Naive thymus-derived CD4-positive, alpha-beta T cell (primary cell): ENCODE results near the gene SNX9. TPM values are rescaled to one million over a fixed set of nuclear protein-coding genes. Genes with fewer than 3 reads are reported as not detected.
A peak's percentile ranks its signal among the peaks of the same experiment; 100 is the strongest.
"Not testable (repeated sequence)": the region's sequence is repeated elsewhere in the genome, so short reads cannot be mapped to it uniquely, and the experiment has no call there.

Source experiments
- ATAC-seq: fragments of 150-1000 bp; cut with Tn5 transposase; 2 replicates; pipeline ENCODE4 v1.10.0; 2021; ENCODE audit warnings: mild to moderate bottlenecking, moderate library complexity
- CTCF ChIA-PET: fragments of 350-600 bp; sonication (Branson Sonifier 250); formaldehyde crosslinking; loops from one replicate; lab custom pipeline; 2021; ENCODE audit warnings: antibody characterized with exemption; lab: Charles Lee
- POLR2A ChIA-PET: fragments of 350-600 bp; sonication (Branson Sonifier 250); formaldehyde crosslinking; loops from one replicate; lab custom pipeline; 2021; ENCODE audit warnings: antibody characterized with exemption, inconsistent platforms; lab: Charles Lee
- DNase-seq, 9 donors: peaks; one replicate each; pipeline versions ENCODE4 v3.0.0 to v3.0.0-alpha.2; 2020 to 2022; ENCODE audit warnings: mixed read lengths in 1 of 9
- H3K27ac ChIP-seq: one replicate; pipeline ENCODE4 v1.7.0; 2013; ENCODE audit warnings: mild to moderate bottlenecking, low read depth, low read length, moderate library complexity
- H3K27me3 ChIP-seq, 2 donors: one replicate each; pipeline ENCODE4 v1.7.0; 2013; ENCODE audit warnings: low read length in 2 of 2, mild to moderate bottlenecking in 2 of 2, moderate library complexity in 2 of 2; ENCODE audit not compliant: control insufficient read depth in 2 of 2, insufficient read depth in 2 of 2
- H3K36me3 ChIP-seq, 3 experiments: 1 replicate in 2 of 3; 2 replicates in 1 of 3; pipeline ENCODE4 v1.7.0; 2013; ENCODE audit warnings: low read length in 3 of 3, mild to moderate bottlenecking in 3 of 3, moderate library complexity in 1 of 3; ENCODE audit not compliant: insufficient read depth in 3 of 3, control insufficient read depth in 2 of 3
- H3K4me1 ChIP-seq, 2 donors: one replicate each; pipeline ENCODE4 v1.7.0; 2013; ENCODE audit warnings: low read length in 2 of 2, mild to moderate bottlenecking in 2 of 2, moderate library complexity in 1 of 2; ENCODE audit not compliant: control insufficient read depth in 2 of 2, insufficient read depth in 2 of 2
- H3K4me3 ChIP-seq: 2 replicates; pipeline ENCODE4 v1.7.0; 2013; ENCODE audit warnings: mild to moderate bottlenecking, low read length
- H3K9me3 ChIP-seq, 3 experiments: 1 replicate in 2 of 3; 2 replicates in 1 of 3; pipeline ENCODE4 v1.7.0; 2013; ENCODE audit warnings: low read length in 3 of 3; ENCODE audit not compliant: control insufficient read depth in 2 of 3
- H3K27ac Mint-ChIP-seq, 9 donors: one replicate each; pipeline ENCODE4 v1.8.0; 2020 to 2022; ENCODE audit warnings: mixed read lengths in 9 of 9, mild to moderate bottlenecking in 8 of 9, moderate library complexity in 5 of 9, inconsistent platforms in 2 of 9
- H3K27me3 Mint-ChIP-seq, 5 donors: one replicate each; pipeline ENCODE4 v1.8.0; 2021 to 2022; ENCODE audit warnings: mixed read lengths in 5 of 5, mild to moderate bottlenecking in 1 of 5
- H3K36me3 Mint-ChIP-seq, 5 donors: one replicate each; pipeline ENCODE4 v1.8.0; 2020 to 2022; ENCODE audit warnings: mixed read lengths in 5 of 5, mild to moderate bottlenecking in 3 of 5, inconsistent platforms in 1 of 5
- H3K4me1 Mint-ChIP-seq, 7 donors: one replicate each; pipeline ENCODE4 v1.8.0; 2020 to 2022; ENCODE audit warnings: mixed read lengths in 7 of 7, mild to moderate bottlenecking in 3 of 7, inconsistent platforms in 1 of 7
- H3K4me3 Mint-ChIP-seq, 10 donors: one replicate each; pipeline ENCODE4 v1.8.0; 2020 to 2022; ENCODE audit warnings: mild to moderate bottlenecking in 10 of 10, mixed read lengths in 10 of 10, moderate library complexity in 6 of 10, inconsistent platforms in 2 of 10
- H3K9me3 Mint-ChIP-seq, 11 donors: one replicate each; pipeline ENCODE4 v1.8.0; 2020 to 2022; ENCODE audit warnings: mixed read lengths in 11 of 11, mild to moderate bottlenecking in 4 of 11, inconsistent platforms in 1 of 11, moderate library complexity in 1 of 11
- intact Hi-C, 2 donors: fragments of 100-400 bp; cut with micrococcal nuclease; formaldehyde crosslinking; loops; one replicate each; pipeline ENCODE4 v1.15.1; 2023
- polyA plus RNA-seq, 2 donors: library from polyadenylated mRNA; unstranded; fragments of 300-500 nt; fragmentation: Illumina TruSeq; gene quantifications; one replicate each; pipeline ENCODE4 v1.2.3, GENCODE V29; 2021
- total RNA-seq, 6 experiments: library from RNA in 5 of 6; stranded (reverse) in 5 of 6; gene quantifications; 1 replicate in 5 of 6; 2 replicates in 1 of 6; pipeline ENCODE4 v1.2.3 and lab custom pipeline; 2021 to 2026

SNX9 gene
- total and polyA plus RNA-seq, 7 experiments from 2014 or later, result 13.4 to 51.5 (median 36.4) TPM

DNA sequence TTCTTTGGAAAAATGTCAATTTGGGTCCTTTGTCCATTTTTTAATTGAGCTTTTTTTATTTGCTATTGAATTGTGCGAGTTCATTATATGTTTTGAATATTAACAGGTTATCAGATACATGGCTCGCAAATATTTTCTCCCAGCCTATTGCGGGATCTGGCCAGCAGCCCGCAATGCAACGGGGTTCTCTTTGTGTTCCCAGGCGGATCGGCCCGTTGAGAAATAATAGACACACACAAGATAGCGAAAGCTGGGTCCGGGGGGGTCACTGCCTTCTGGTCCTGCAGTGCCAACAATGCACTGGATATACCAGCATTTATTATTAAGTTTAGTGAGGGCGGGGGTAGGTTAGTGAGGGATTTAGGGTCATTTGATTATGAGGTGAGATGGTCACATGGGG is 77.2 kb downstream of the SNX9 start:
- peak overlapping the region in 1 of 9 donors; percentile 54 for H3K27ac Mint-ChIP-seq
- H3K27me3 ChIP-seq, DNase-seq, H3K4me1 ChIP-seq, CTCF ChIA-PET, ATAC-seq, H3K27me3 Mint-ChIP-seq, H3K27ac ChIP-seq, intact Hi-C loops, H3K4me3 Mint-ChIP-seq, H3K9me3 ChIP-seq, H3K4me3 ChIP-seq, POLR2A ChIA-PET, H3K9me3 Mint-ChIP-seq: not testable (repeated sequence)
- H3K4me1 Mint-ChIP-seq, result peaks cover 0 to 35% (median 19%) of the 10 kb centered on the region in 7 donors
- peaks cover 0 to 60% (median 0%) of the 10 kb centered on the region in 3 experiments for H3K36me3 ChIP-seq
- peaks cover 4 to 44% (median 20%) of the 10 kb centered on the region in 5 donors for H3K36me3 Mint-ChIP-seq

DNA sequence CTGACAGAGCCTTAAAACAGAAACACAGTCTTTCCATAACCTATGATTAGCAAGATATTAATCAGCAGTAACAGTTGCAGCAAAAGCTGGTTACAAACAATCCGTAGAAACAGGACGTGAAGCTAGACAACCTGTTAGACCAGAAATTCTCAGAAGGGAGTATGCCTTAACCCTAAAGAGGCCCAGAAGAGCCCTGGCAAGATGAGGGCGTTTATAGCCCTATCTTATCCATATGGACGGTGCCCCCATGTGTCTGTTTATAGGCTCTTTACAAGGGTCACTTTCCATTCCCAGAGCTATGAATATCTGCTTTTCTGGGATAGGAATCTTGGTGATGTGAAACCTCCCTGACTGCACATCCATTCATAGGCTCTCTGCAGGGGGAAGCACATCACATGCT is 77.7 kb downstream of the SNX9 start:
- H3K27me3 Mint-ChIP-seq, POLR2A ChIA-PET, DNase-seq, CTCF ChIA-PET, H3K4me3 Mint-ChIP-seq, H3K9me3 Mint-ChIP-seq, H3K9me3 ChIP-seq, H3K4me3 ChIP-seq, H3K27ac ChIP-seq, intact Hi-C loops, ATAC-seq, H3K4me1 ChIP-seq, H3K27me3 ChIP-seq: not testable (repeated sequence)
- Mint-ChIP-seq H3K27ac (peak overlapping the region in 2 of 9 donors; percentile 18 to 41), H3K36me3 (peaks cover 4 to 44% (median 20%) of the 10 kb centered on the region in 5 donors), H3K4me1 (peaks cover 0 to 31% (median 19%) of the 10 kb centered on the region in 7 donors)
- H3K36me3 ChIP-seq, result peaks cover 0 to 65% (median 0%) of the 10 kb centered on the region in 3 experiments

GRCh38 chr6:157904999-157905398 is 82.0 kb downstream of the SNX9 start:
- H3K27ac ChIP-seq, result no peak overlapping the region
- H3K27ac Mint-ChIP-seq, result peak overlapping the region in 3 of 9 donors; percentile 33 to 53 (median 40)
- H3K9me3 Mint-ChIP-seq, result no peaks in the 10 kb centered on the region
- DNase-seq, result no peak
- no peaks in the 10 kb centered on the region for H3K27me3 ChIP-seq
- H3K4me3 Mint-ChIP-seq, result no peak overlapping the region
- H3K36me3 Mint-ChIP-seq, result peaks cover 15 to 53% (median 36%) of the 10 kb centered on the region in 5 donors
- no peak for ATAC-seq
- intact Hi-C loops, result no loop called here
- POLR2A ChIA-PET, result interaction anchor here (0.7 kb wide), 1 partner anchor 681 kb away, joined by 4 read pairs; no protein-coding TSS in a partner anchor
- H3K4me3 ChIP-seq, result no peak overlapping the region
- no peaks in the 10 kb centered on the region for H3K4me1 ChIP-seq
- peaks cover 4 to 27% (median 16%) of the 10 kb centered on the region in 7 donors for H3K4me1 Mint-ChIP-seq
- CTCF ChIA-PET, result no interaction called here
- no peaks in the 10 kb centered on the region for H3K9me3 ChIP-seq
- no peaks in the 10 kb centered on the region for H3K27me3 Mint-ChIP-seq
- peaks cover 0 to 63% (median 5%) of the 10 kb centered on the region in 3 experiments for H3K36me3 ChIP-seq

GRCh38 chr6:157905590-157906342 is 82.7 kb downstream of the SNX9 start:
- H3K4me1 Mint-ChIP-seq, result peaks cover 1 to 24% (median 13%) of the 10 kb centered on the region in 7 donors
- peak overlapping the region in 2 of 9 donors; percentile 19 to 49 for H3K27ac Mint-ChIP-seq
- H3K36me3 ChIP-seq, result peaks cover 0 to 67% (median 6%) of the 10 kb centered on the region in 3 experiments

DNA sequence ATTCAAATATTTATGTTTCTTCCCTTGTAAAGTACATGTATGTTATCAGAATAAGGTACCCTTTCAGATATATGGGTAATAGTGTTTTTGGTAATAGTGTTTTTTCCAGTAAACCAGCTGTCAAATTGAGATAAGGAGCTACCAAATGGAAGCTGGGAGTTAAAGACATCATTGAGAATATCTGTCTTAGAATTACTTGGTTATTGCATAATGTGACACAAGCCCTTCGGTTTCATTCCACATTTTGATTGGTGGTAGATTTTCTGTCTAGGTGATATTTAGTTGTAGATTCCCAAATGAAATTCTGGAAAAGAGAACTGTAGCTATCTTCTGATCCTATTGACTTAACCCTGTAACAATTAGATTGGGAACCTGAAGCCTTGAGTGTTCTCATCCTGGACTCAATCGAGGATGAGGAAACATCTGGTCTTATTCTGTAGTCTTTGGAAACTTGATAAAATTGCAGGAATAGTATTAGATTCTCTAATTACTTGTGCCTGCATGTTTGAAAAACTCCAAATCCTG is 83.6 kb downstream of the SNX9 start:
- H3K36me3 ChIP-seq, result peaks cover 0 to 75% (median 6%) of the 10 kb centered on the region in 3 experiments
- Mint-ChIP-seq H3K36me3 (peaks cover 16 to 54% (median 44%) of the 10 kb centered on the region in 5 donors), H3K4me3 (no peak overlapping the region), H3K4me1 (peaks cover 3 to 19% (median 13%) of the 10 kb centered on the region in 7 donors), H3K9me3 (no peaks in the 10 kb centered on the region), H3K27me3 (no peaks in the 10 kb centered on the region), H3K27ac (peak overlapping the region in 4 of 9 donors; percentile 2 to 62 (median 42))
- ATAC-seq, result no peak
- DNase-seq, result no peak
- intact Hi-C loops, result no loop called here
- ChIA-PET CTCF (interaction anchor here (0.6 to 1.2 kb wide), 5 partner anchors 18 to 1680 kb away, joined by 3 read pairs; no protein-coding TSS in a partner anchor), POLR2A (interaction anchor here (0.6 to 1.0 kb wide), 3 partner anchors 29 to 227 kb away, joined by 3 read pairs; no protein-coding TSS in a partner anchor)
- no peaks in the 10 kb centered on the region for H3K9me3 ChIP-seq
- no peak overlapping the region for H3K4me3 ChIP-seq
- H3K4me1 ChIP-seq, result no peaks in the 10 kb centered on the region
- no peaks in the 10 kb centered on the region for H3K27me3 ChIP-seq
- H3K27ac ChIP-seq, result no peak overlapping the region

More at GRCh38 chr6:157905590-157906342, 82.7 kb downstream of the SNX9 start:
- CTCF ChIA-PET, result interaction anchor here (0.6 kb wide), 3 partner anchors 8 to 241 kb away, joined by 3 read pairs; no protein-coding TSS in a partner anchor
- POLR2A ChIA-PET, result interaction anchor here (0.6 to 1.0 kb wide), 2 partner anchors 28 to 147 kb away, joined by 3 read pairs; no protein-coding TSS in a partner anchor
- Mint-ChIP-seq H3K36me3 (peaks cover 15 to 55% (median 43%) of the 10 kb centered on the region in 5 donors), H3K9me3 (no peaks in the 10 kb centered on the region), H3K4me3 (no peak overlapping the region), H3K27me3 (no peaks in the 10 kb centered on the region)
- Histone ChIP-seq H3K4me3 (no peak overlapping the region), H3K9me3 (no peaks in the 10 kb centered on the region), H3K27me3 (no peaks in the 10 kb centered on the region), H3K4me1 (no peaks in the 10 kb centered on the region), H3K27ac (no peak overlapping the region)
- no peak for DNase-seq
- intact Hi-C loops, result no loop called here
- no peak for ATAC-seq

DNA sequence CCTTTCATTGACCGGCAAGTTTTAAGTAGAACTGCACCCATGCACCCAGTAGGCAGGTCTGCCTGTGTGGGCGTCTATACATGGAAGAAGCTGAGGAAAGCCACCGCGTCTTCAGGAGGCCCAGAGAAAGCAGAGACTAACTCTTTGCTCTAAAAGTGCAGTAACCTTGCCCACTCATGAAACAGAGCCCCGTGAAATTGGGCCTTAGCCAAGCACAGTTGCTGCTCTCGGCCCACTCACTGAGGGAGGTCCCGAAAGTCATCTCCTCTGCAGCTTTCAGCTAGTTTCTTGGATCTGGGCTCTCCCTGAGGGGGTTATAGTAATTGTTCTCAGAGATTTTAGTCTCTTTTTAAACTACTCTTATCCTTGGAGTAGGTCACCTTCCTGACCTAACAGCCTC is 84.6 kb downstream of the SNX9 start:
- Mint-ChIP-seq H3K27me3 (no peaks in the 10 kb centered on the region), H3K27ac (peak overlapping the region in 3 of 9 donors; percentile 36 to 65 (median 52)), H3K9me3 (no peaks in the 10 kb centered on the region), H3K4me3 (no peak overlapping the region), H3K4me1 (peaks cover 3 to 19% (median 13%) of the 10 kb centered on the region in 7 donors), H3K36me3 (peaks cover 16 to 56% (median 53%) of the 10 kb centered on the region in 5 donors)
- intact Hi-C loops, result no loop called here
- Histone ChIP-seq H3K4me1 (no peaks in the 10 kb centered on the region), H3K9me3 (no peaks in the 10 kb centered on the region), H3K36me3 (peaks cover 0 to 76% (median 6%) of the 10 kb centered on the region in 3 experiments), H3K27ac (no peak overlapping the region), H3K27me3 (no peaks in the 10 kb centered on the region), H3K4me3 (no peak overlapping the region)
- CTCF ChIA-PET, result interaction anchor here (1.2 kb wide), 1 partner anchor 35 kb away, joined by 3 read pairs; no protein-coding TSS in a partner anchor
- POLR2A ChIA-PET, result no interaction called here
- ATAC-seq, result no peak
- no peak for DNase-seq
